Fibroblast of skin of left quadriceps (primary cell): ENCODE data around the gene LRRIQ4.
A peak's percentile ranks its signal among the peaks of the same experiment; 100 is the strongest.

Experiments used
- DNase-seq, 2 experiments: peaks; one replicate each; pipeline ENCODE4 v3.0.0-alpha.2; 2013; ENCODE audit warnings: low read depth in 2 of 2

LRRIQ4 gene

GRCh38 chr3:169809230-169809795 is 3.4 kb upstream of the LRRIQ4 start:
- no peak for DNase-seq

DNA sequence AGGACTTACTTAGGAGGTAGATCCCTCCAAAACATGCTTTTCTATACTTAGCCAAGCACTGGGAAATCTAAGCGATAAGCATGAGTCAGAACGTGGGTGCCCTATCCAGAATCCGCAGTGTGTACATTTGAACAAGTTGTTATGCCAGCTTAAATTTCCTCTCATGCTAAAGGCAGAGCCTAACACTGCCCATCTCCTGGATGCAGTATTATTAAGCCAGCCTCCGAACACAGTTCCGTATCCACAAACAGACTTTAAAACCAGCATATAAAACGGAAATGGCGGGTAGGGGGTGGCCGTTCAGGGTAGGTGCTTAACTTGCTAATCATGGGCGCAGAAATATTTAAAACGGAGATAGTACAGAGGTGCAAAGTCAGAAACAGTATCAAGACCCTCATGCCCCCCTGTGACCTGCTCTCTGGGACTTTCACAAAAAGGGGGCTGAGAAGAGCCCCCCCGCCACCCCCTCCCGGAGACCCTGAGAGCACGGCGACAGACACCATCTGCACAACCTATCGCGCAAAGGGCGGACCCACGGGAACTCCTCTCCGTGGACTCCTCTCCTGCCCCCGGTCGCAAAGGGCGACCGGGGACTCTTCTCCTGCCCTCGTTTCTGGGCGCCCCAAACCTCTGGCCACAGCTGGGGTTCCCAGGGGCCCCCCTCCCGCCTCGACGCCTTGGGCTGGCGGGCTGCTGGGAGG is 889 bp upstream of the LRRIQ4 start:
- DNase-seq = peak in 1 of 2 experiments; percentile 26

GRCh38 chr3:169813278-169813677 is 608 bp downstream of the LRRIQ4 start:
- DNase-seq = no peak

- DNase-seq = no peak
These were observed 1.3 kb downstream of the LRRIQ4 start for GRCh38 chr3:169813757-169814517.

GRCh38 chr3:169815590-169816150 is 3.0 kb downstream of the LRRIQ4 start:
- DNase-seq = no peak

DNA sequence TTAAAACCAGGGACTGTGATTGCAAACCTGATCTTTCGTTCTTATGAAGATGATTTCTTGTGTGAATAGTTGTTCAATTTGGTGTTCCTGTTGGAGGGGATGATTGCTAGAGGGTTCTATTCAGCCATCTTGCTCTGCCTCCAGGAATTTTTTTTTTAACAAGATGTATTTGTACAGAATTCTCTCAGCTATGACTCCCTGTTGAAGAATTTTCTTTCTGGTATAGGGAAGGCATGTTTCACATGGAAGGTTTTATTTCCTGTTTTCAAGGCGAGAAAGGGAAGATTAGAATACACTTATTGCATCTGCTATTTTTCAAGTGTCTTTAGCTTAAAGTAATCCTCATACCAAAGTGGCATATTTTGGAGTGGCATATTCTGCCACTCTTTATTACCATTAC is 5.6 kb downstream of the LRRIQ4 start:
- DNase-seq = no peak

- DNase-seq = no peak
These were observed 9.4 kb downstream of the LRRIQ4 start for GRCh38 chr3:169822091-169822490.

GRCh38 chr3:169822540-169822939 is 9.9 kb downstream of the LRRIQ4 start:
- no peak for DNase-seq

GRCh38 chr3:169822983-169823382 is 10.3 kb downstream of the LRRIQ4 start:
- DNase-seq = no peak

DNA sequence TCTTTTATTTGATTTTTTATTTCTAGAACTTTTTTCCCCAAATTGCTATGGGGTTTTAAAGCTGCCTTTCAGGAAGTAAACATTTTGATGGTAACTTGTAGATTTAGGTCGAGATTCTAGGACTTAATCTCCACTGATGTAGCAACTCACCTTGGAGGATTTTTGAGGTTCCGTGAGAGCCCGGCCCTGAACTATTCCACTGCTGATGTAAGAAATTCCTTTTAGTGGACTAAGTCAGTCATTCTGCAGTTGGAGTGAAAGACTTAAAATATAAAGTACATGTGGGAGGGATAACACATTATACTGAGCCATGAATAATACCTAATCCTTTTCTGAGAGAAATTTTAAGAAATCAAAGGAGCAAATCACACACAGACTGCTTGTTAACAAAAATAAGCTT is 12.6 kb downstream of the LRRIQ4 start:
- DNase-seq = no peak

- DNase-seq = no peak
These were observed 15.0 kb downstream of the LRRIQ4 start for GRCh38 chr3:169827712-169828111.

- no peak for DNase-seq
These were observed 22.9 kb downstream of the LRRIQ4 start for GRCh38 chr3:169835533-169835932.

DNA sequence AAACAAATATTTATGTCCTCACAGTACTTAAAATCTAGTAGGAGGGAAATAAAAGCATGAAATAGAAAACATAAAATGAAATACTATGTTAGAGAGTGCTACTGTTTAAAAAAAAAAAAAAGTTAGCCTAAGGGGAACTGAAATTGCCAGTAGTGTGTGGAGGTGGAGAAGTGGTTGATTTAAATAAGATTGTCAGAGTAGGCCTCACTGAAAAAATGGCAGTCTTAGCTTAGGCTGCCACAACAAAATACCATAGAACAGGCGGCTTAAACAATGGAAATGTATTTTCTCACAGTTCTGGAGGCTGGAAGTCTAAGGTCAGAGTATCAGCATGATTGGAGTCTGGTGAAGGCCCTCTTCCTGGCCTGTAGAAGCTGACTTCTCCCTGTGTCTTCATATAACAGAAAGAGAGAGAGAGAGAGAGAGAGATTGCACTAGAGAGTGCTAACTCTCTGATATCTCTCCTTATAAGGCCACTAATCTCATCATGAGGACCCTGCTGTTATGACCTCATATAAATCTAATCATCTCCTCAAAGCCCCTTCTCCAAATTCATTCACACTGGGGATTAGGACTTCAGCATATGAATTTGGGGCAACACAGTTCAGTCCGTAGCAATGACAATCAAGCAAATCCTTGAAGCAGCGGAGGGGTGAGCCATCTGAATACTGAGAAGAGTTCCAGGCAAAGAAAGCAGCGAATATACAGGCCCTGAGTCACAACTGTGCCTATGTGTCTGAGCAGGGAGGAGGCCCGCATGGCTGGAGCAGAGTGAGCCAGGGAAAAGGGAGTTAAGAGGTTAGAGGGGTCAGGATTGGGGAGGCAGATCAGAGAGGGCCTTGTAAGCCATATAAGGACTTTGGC is 23.6 kb downstream of the LRRIQ4 start:
- DNase-seq = no peak

- DNase-seq = no peak
These were observed 24.2 kb downstream of the LRRIQ4 start for GRCh38 chr3:169836942-169837275.

DNA sequence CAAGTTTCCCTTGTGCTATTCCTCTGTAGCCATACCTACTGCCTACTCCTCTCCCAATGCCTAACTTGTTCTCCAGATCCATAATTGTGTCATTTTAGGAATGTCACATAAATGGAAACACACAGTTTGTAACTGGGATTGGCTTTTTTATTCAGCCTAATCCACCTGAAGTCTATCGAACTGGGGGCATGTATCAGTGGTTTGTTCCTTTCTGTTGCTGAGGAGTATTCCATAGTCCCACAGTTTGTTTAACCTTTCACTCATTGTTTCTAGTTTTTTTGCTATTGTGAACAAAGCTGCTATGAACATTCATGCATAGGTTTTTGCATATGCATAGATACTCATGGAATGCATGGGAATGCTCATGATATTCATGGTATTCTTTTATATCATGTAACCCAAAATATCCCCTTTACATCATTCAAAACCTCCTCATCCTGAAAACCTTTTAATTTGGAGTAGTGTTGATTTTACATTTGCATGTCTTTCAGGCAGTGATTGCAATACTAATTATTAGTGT is 25.9 kb downstream of the LRRIQ4 start:
- no peak for DNase-seq

DNA sequence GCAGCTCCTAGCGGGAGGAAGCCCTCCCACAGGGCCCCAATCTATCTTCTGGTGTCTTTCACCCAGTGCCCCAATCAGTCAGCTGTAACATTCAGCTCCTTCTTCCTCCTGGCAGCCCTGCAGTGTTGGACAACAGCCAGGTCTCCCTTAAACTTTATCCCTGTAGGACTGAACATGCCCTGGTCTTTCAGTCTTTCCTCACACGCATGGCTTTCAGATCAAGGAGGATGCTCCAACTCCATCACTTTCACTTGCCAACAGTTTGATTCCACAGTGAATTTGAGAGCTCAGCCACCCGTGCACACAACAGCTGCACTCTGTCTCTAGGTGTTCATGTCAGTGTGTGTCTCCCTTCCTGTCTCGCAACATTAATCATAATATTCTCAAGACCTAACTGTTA is 28.5 kb downstream of the LRRIQ4 start:
- no peak for DNase-seq

- DNase-seq = no peak
These were observed 30.3 kb downstream of the LRRIQ4 start for GRCh38 chr3:169842960-169843359.

DNA sequence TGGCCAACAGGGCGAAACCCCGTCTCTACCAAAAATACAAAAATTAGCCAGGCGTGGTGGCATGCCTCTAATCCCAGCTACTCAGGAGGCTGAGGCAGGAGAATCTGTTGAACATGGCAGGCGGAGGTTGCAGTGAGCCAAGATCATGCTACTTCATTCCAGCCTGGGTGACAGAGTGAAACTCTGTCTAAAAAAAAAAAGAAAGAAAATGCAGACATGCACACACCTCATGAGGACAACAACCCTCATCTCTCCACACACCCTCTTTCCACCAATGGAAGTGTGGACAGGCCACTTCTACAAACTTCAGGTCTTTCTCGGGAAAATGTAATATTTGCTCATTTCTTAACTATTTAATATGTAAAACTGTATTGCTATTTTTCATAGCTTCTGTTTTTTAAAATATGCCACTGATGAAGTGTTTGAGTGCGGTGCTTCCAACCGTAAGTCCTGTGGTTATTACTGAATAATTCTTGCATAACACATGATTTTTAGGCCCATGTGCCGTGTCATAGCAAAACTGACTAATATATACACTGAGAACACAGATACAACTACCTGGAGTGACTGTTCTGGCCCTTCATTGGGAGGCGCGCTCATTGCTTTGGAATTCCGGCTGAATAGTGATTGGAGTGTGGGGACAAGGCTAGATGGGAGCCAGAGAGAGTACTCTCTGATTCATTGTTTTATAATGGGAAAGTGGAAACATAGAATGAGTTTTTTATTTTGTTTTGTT is 34.0 kb downstream of the LRRIQ4 start:
- DNase-seq = peak; percentile 47 to 51

- DNase-seq = no peak
These were observed 35.2 kb downstream of the LRRIQ4 start for GRCh38 chr3:169847896-169848295.

DNA sequence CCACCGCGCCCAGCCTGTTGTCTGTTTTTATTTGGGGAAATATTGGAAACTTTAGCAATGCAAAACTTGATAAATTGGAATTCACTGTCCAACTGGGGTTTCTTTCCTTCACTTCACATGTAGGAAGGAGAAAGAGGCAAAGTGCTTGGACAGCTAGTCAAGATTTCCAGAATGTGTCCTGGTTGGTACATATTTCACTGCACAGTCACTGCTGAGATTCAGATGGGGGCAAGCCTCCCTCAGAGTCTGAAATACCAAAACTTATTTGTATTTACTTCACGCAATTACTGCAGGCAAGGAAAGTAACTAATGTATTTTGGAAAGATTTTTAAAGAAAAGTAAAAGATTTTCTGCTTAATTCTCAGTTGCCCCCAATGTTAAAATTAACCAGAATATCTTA is 36.1 kb downstream of the LRRIQ4 start:
- no peak for DNase-seq

DNA sequence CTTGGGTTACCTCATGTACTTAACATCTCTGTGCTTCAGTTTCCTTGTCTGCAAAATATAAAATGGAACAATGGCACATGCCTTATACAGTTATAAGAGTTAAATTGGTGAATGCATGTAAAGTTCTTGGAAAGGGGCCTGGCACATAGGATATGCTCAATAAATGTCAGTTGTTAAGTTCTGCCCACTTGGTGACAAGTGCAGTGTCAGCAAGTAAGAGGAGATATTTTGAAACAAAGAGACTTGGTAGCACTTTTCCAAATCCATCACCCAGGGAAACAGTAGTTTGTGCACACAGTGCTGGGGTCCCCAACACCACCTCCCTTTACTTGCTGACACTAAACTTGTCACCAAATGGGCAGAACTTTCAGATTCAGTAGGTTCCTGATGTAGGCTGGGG is 37.9 kb downstream of the LRRIQ4 start:
- no peak for DNase-seq
